OCI-LY3 (cell line): ENCODE results near the gene PREX1.

ENCODE experiments used
- H2AFZ ChIP-seq: fragments of 200-600, 300-600 bp; shearing (Covaris generic); 2 replicates; pipeline ENCODE4 v1.6.0; 2014; ENCODE audit warnings: antibody characterized with exemption, low read depth, low read length
- H3K27ac ChIP-seq: fragments of 200-600, 300-600 bp; sonication (generic); 2 replicates; pipeline ENCODE4 v1.5.1; 2014; ENCODE audit warnings: mild to moderate bottlenecking, low read length, moderate library complexity, mixed read lengths
- H3K27me3 ChIP-seq: fragments of 200-600, 300-600 bp; sonication (generic); 2 replicates; pipeline ENCODE4 v1.6.1; 2014; ENCODE audit warnings: low read depth, low read length, mixed read lengths
- H3K36me3 ChIP-seq: fragments of 200-600, 300-600 bp; sonication (generic); replicated peaks from 2 replicates; pipeline ENCODE3; 2014; ENCODE audit warnings: low read depth, low read length, mixed read lengths
- H3K4me1 ChIP-seq: fragments of 300-600, 200-600 bp; sonication (generic); 2 replicates; pipeline ENCODE4 v1.6.1; 2014; ENCODE audit warnings: low read length, mixed read lengths
- H3K4me2 ChIP-seq: fragments of 200-600, 300-600 bp; sonication (generic); 2 replicates; pipeline ENCODE4 v1.6.1; 2014; ENCODE audit warnings: low read length, mixed read lengths
- H3K4me3 ChIP-seq: fragments of 300-600, 200-600 bp; sonication (generic); 2 replicates; pipeline ENCODE4 v1.5.1; 2014; ENCODE audit warnings: antibody characterized with exemption, mild to moderate bottlenecking, low read length, moderate library complexity
- H3K79me2 ChIP-seq: fragments of 300-600, 200-600 bp; shearing (Covaris generic); 2 replicates; pipeline ENCODE4 v1.6.1; 2014; ENCODE audit warnings: mild to moderate bottlenecking, low read length, mixed read lengths
- H3K9ac ChIP-seq: fragments of 300-600, 200-600 bp; shearing (Covaris generic); 2 replicates; pipeline ENCODE4 v1.6.0; 2014; ENCODE audit warnings: mild to moderate bottlenecking, low read length, moderate library complexity
- H3K9me3 ChIP-seq: fragments of 200-600, 300-600 bp; shearing (Covaris generic); 2 replicates; pipeline ENCODE4 v1.6.1; 2014; ENCODE audit warnings: low read length, mixed read lengths; ENCODE audit not compliant: insufficient read depth
- H4K20me1 ChIP-seq: fragments of 200-600, 300-600 bp; sonication (generic); 2 replicates; pipeline ENCODE4 v1.6.1; 2016; ENCODE audit warnings: low read length, mixed read lengths; ENCODE audit not compliant: insufficient read depth
- CTCF ChIP-seq: fragments of 200-600, 300-600 bp; sonication (generic); IDR thresholded peaks from 2 replicates; pipeline ENCODE4 v1.5.1; 2014; ENCODE audit warnings: antibody characterized with exemption, low read length, low read depth
- EZH2phosphoT487 ChIP-seq: fragments of 200-600 bp; shearing (Covaris generic); IDR thresholded peaks from 2 replicates; pipeline ENCODE4 v1.6.1; 2018; ENCODE audit warnings: antibody characterized with exemption, mixed run types, low read depth

PREX1 gene

GRCh38 chr20:48847498-48848205, 19.9 kb upstream of the PREX1 start:
- 0 out of 2 replicates have a peak, but pooled peaks cover 3% of the 10 kb centered on the region for H3K9me3 ChIP-seq
- H3K36me3 ChIP-seq, result no peaks in the 10 kb centered on the region
- no peak overlapping the region for H2AFZ ChIP-seq
- H3K27me3 ChIP-seq, result peaks cover 19% of the 10 kb centered on the region; the same call in 1 of the 2 replicates
- H3K4me3 ChIP-seq, result peak overlapping the region; percentile 28
- H3K4me1 ChIP-seq, result peaks cover 57% of the 10 kb centered on the region
- H3K9ac ChIP-seq, result peak overlapping the region; percentile 64
- no peak for TF ChIP-seq EZH2phosphoT487
- TF ChIP-seq CTCF, result no peak
- no peaks in the 10 kb centered on the region for H4K20me1 ChIP-seq
- peak overlapping the region; percentile 87 for H3K27ac ChIP-seq
- H3K79me2 ChIP-seq, result no peaks in the 10 kb centered on the region
- H3K4me2 ChIP-seq, result peak overlapping the region; percentile 80

- no peaks in the 10 kb centered on the region for H4K20me1 ChIP-seq
- peak overlapping the region; percentile 57 for H3K4me3 ChIP-seq
- peak overlapping the region; percentile 80 for H3K4me2 ChIP-seq
- no peaks in the 10 kb centered on the region for H3K36me3 ChIP-seq
- no peaks in the 10 kb centered on the region for H3K9me3 ChIP-seq
- H3K79me2 ChIP-seq, result no peaks in the 10 kb centered on the region
- H3K9ac ChIP-seq, result peak overlapping the region; percentile 64
- H3K27ac ChIP-seq, result peak overlapping the region; percentile 87
- peaks cover 65% of the 10 kb centered on the region for H3K4me1 ChIP-seq
- TF ChIP-seq CTCF, result no peak
- TF ChIP-seq EZH2phosphoT487, result no peak
- H3K27me3 ChIP-seq, result peaks cover 20% of the 10 kb centered on the region; the same call in 1 of the 2 replicates
- peak overlapping the region; percentile 16; the same call in 1 of the 2 replicates for H2AFZ ChIP-seq
These were observed 19.0 kb upstream of the PREX1 start for GRCh38 chr20:48846516-48847492.

- Histone ChIP-seq H4K20me1 (no peaks in the 10 kb centered on the region), H3K4me2 (peak overlapping the region; percentile 80), H3K9ac (no peak overlapping the region; the same call in 1 of the 2 replicates), H3K9me3 (no peaks in the 10 kb centered on the region), H3K4me3 (no peak overlapping the region), H3K4me1 (peaks cover 70% of the 10 kb centered on the region), H2AFZ (no peak overlapping the region), H3K27ac (no peak overlapping the region), H3K79me2 (no peaks in the 10 kb centered on the region), H3K27me3 (peaks cover 25% of the 10 kb centered on the region), H3K36me3 (no peaks in the 10 kb centered on the region)
- TF ChIP-seq CTCF (no peak), EZH2phosphoT487 (no peak)
These were observed 18.0 kb upstream of the PREX1 start for GRCh38 chr20:48845721-48846306.
